Aorta (tissue), 5 donors: ENCODE data around the gene TOM1L2. TPM values are rescaled to one million over a fixed set of nuclear protein-coding genes. Genes with fewer than 3 reads are reported as not detected.

Experiments used
- ATAC-seq: fragments of 200-7000 bp; cut with Tn5 transposase; one replicate; pipeline ENCODE4 v1.9.1; 2022; ENCODE audit warnings: moderate library complexity; ENCODE audit not compliant: low FRiP score
- DNase-seq, 2 donors: peaks; one replicate each; pipeline ENCODE4 v3.0.0-alpha.2; 2020
- H3K27ac ChIP-seq, 2 donors: one replicate each; pipeline ENCODE4 v1.5.1; 2013; ENCODE audit warnings: low read length in 2 of 2, mild to moderate bottlenecking in 2 of 2, moderate library complexity in 2 of 2, control low read depth in 1 of 2, inconsistent platforms in 1 of 2, low read depth in 1 of 2
- H3K27me3 ChIP-seq, 2 donors: one replicate each; pipeline ENCODE4 v1.6.1; 2013; ENCODE audit warnings: control low read depth in 1 of 2, low read length in 1 of 2, mild to moderate bottlenecking in 1 of 2, moderate library complexity in 1 of 2; ENCODE audit not compliant: insufficient read depth in 2 of 2, control insufficient read depth in 1 of 2
- H3K36me3 ChIP-seq, 2 donors: one replicate each; pipeline ENCODE4 v1.6.1; 2013; ENCODE audit warnings: control low read depth in 1 of 2, low read length in 1 of 2, mild to moderate bottlenecking in 1 of 2; ENCODE audit not compliant: insufficient read depth in 2 of 2, control insufficient read depth in 1 of 2
- H3K4me1 ChIP-seq, 2 donors: one replicate each; pipeline ENCODE4 v1.6.1; 2013; ENCODE audit warnings: low read length in 2 of 2, control low read depth in 1 of 2, mild to moderate bottlenecking in 1 of 2, moderate library complexity in 1 of 2; ENCODE audit not compliant: insufficient read depth in 2 of 2, control insufficient read depth in 1 of 2
- H3K4me3 ChIP-seq, 2 donors: one replicate each; pipeline ENCODE4 v1.5.1; 2013; ENCODE audit warnings: low read length in 2 of 2, control low read depth in 1 of 2, mild to moderate bottlenecking in 1 of 2
- H3K9me3 ChIP-seq: one replicate; pipeline ENCODE4 v1.6.1; 2013; ENCODE audit warnings: mild to moderate bottlenecking, low read length; ENCODE audit not compliant: control insufficient read depth
- WGBS, 2 donors: extraction: QIAGEN DNeasy Blood & Tissue Kit; methylation state at CpG; one replicate each; pipeline ENCODE4 v1.1.7; 2013; 5-methylcytosine and 5-hydroxymethylcytosine counted together
- intact Hi-C, 2 donors: fragments of 100-400 bp; cut with DNase I; formaldehyde crosslinking; loops; one replicate each; pipeline versions ENCODE4 v1.14.2 to v1.15.0; 2022
- polyA plus RNA-seq, 2 donors: library from polyadenylated mRNA; stranded (reverse); fragments of 200-250 nt; gene quantifications; one replicate each; pipeline ENCODE4 v1.2.3, GENCODE V29; 2013
- total RNA-seq, 2 donors: library from RNA; stranded (reverse); fragmentation: NEBNext Ultra II Directional; extraction: Animal tissue kit (Norgen Biotek cat#: 25700); gene quantifications; one replicate each; pipeline ENCODE4 v1.2.1, GENCODE V29; 2021
- donor health status: healthy with polysubstance abuse.
- donor health status: Bipolar disorder and iron deficiency.
- donor health status: DM: no; HTN: no; CAD: no.
- donor health status: DM: no; HTN: no; CAD: no.
- donor health status: DM: yes; HTN: yes; CAD: no.

Gene TOM1L2
- total and polyA plus RNA-seq, 4 donors, result 11.9 to 74.9 (median 54.8) TPM

DNA sequence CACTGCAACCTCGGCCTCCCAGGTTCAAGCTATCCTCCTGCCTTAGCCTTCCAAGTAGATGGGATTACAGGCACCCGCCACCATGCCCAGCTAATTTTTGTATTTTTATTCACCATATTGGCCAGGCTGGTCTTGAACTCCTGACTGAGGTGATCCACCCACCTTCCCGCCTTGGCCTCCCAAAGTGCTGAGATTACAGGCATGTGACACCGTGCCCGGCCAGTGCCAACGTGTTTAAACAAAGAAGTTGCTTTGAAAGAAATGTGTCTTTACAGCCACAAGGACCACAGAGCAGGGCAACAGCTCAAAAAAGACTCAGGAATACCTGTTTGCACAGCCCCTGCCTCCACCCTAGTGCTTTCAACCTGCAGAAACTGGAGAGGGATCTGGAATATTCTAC is 41.8 kb upstream of the TOM1L2 start:
- Histone ChIP-seq H3K4me1 (no peaks in the 10 kb centered on the region), H3K27ac (no peak overlapping the region), H3K36me3 (peaks cover 0 to 1% of the 10 kb centered on the region in 2 donors), H3K4me3 (no peak overlapping the region), H3K9me3 (no peaks in the 10 kb centered on the region), H3K27me3 (no peaks in the 10 kb centered on the region)
- no peak for DNase-seq
- ATAC-seq, result no peak
- WGBS, 2 donors, result 96 to 98% methylated on average over 6 of the region's 6 CpGs
- intact Hi-C loops, result no loop called here

- H3K4me1 ChIP-seq, result no peaks in the 10 kb centered on the region
- no peak overlapping the region for H3K27ac ChIP-seq
- no peaks in the 10 kb centered on the region for H3K27me3 ChIP-seq
- H3K4me3 ChIP-seq, result no peak overlapping the region
- no peak for ATAC-seq
- WGBS, 2 donors, result 95 to 97% methylated on average over 5 of the region's 5 CpGs
- H3K36me3 ChIP-seq, result peaks cover 0 to 1% of the 10 kb centered on the region in 2 donors
- H3K9me3 ChIP-seq, result no peaks in the 10 kb centered on the region
- intact Hi-C loops, result no loop called here
- no peak for DNase-seq
These were observed 39.1 kb upstream of the TOM1L2 start for GRCh38 chr17:18011286-18011685.

- no peaks in the 10 kb centered on the region for H3K36me3 ChIP-seq
- H3K27me3 ChIP-seq, result no peaks in the 10 kb centered on the region
- ATAC-seq (no peak), DNase-seq (no peak)
- no peak overlapping the region for H3K4me3 ChIP-seq
- no peaks in the 10 kb centered on the region for H3K9me3 ChIP-seq
- no peak overlapping the region for H3K27ac ChIP-seq
- no peaks in the 10 kb centered on the region for H3K4me1 ChIP-seq
- WGBS, 2 donors, result 74 to 83% methylated on average over 8 of the region's 8 CpGs
- intact Hi-C loops, result no loop called here
These were observed 37.6 kb upstream of the TOM1L2 start for GRCh38 chr17:18009609-18010420.

GRCh38 chr17:18008496-18009268 is 36.5 kb upstream of the TOM1L2 start:
- H3K27me3 ChIP-seq, result no peaks in the 10 kb centered on the region
- no peak for DNase-seq
- H3K27ac ChIP-seq, result no peak overlapping the region
- 83 to 94% methylated on average over 5 of the region's 5 CpGs for WGBS, 2 donors
- H3K9me3 ChIP-seq, result no peaks in the 10 kb centered on the region
- no peaks in the 10 kb centered on the region for H3K4me1 ChIP-seq
- no peak overlapping the region for H3K4me3 ChIP-seq
- intact Hi-C loops, result no loop called here
- H3K36me3 ChIP-seq, result no peaks in the 10 kb centered on the region
- no peak for ATAC-seq

- Histone ChIP-seq H3K27ac (no peak overlapping the region), H3K4me3 (no peak overlapping the region), H3K9me3 (no peaks in the 10 kb centered on the region), H3K27me3 (no peaks in the 10 kb centered on the region), H3K36me3 (no peaks in the 10 kb centered on the region), H3K4me1 (no peaks in the 10 kb centered on the region)
- no peak for DNase-seq
- ATAC-seq, result no peak
- intact Hi-C loops, result no loop called here
- WGBS, 2 donors, result 76 to 78% methylated on average over 28 to 31 of the region's 31 CpGs
These were observed 34.5 kb upstream of the TOM1L2 start for GRCh38 chr17:18006495-18007239.

DNA sequence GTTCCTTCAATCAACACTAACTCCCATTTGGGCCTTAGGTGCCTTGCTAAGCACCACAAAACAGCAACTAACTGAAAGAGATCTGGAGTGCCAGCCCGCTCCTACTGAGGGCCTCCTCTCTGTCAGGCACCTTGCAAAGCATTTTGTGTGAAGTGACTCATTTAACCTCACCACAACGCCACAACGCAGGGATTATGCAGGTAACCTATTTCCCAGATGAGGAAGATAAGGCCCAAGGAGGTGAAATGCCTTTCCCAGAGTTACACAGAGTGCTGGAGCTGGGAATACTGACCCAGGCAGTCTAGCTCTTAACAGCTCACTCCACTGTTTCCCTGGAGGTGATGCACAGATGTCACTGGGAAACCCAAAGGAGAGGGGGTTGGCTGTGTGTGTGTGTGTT is 33.3 kb upstream of the TOM1L2 start:
- 88 to 96% methylated on average over 3 of the region's 3 CpGs for WGBS, 2 donors
- intact Hi-C loops, result no loop called here

DNA sequence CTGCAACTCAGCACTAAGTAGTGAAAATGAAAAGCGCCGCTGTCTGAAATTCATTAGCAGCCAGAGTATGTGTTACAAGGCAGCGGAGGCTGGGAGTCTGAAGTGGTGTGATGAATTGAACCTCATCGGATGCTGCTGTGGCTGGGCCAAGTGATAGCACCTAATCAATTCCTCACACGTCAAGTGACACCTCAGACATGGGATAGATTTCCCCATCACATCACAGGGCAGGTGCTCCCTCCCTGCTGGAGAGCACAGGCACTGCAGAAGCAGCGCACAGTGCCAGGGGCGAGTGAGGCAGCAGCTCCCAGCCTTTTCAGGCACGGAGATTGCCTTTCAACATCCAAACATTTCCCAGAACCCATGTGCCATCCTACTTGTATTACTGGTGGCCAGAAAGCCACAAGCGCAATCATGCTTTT is 32.7 kb upstream of the TOM1L2 start:
- 85% methylated on average over 9 of the region's 9 CpGs for WGBS, 2 donors
- ATAC-seq, result no peak
- Histone ChIP-seq H3K27ac (no peak overlapping the region), H3K36me3 (no peaks in the 10 kb centered on the region), H3K4me1 (no peaks in the 10 kb centered on the region), H3K27me3 (no peaks in the 10 kb centered on the region), H3K9me3 (no peaks in the 10 kb centered on the region), H3K4me3 (no peak overlapping the region)
- DNase-seq, result no peak
- intact Hi-C loops, result no loop called here

More for the DNA sequence above, 33.3 kb upstream of the TOM1L2 start:
- Histone ChIP-seq H3K9me3 (no peaks in the 10 kb centered on the region), H3K27ac (no peak overlapping the region), H3K27me3 (no peaks in the 10 kb centered on the region), H3K36me3 (no peaks in the 10 kb centered on the region), H3K4me3 (no peak overlapping the region), H3K4me1 (no peaks in the 10 kb centered on the region)
- DNase-seq (no peak), ATAC-seq (no peak)

GRCh38 chr17:18004345-18004744 is 32.1 kb upstream of the TOM1L2 start:
- Histone ChIP-seq H3K4me3 (no peak overlapping the region), H3K4me1 (no peaks in the 10 kb centered on the region), H3K27ac (no peak overlapping the region), H3K9me3 (no peaks in the 10 kb centered on the region), H3K36me3 (no peaks in the 10 kb centered on the region), H3K27me3 (no peaks in the 10 kb centered on the region)
- intact Hi-C loops, result no loop called here
- DNase-seq, result no peak
- WGBS, 2 donors, result 83 to 87% methylated on average over 9 of the region's 9 CpGs
- ATAC-seq, result no peak
